ENCODE measurements around the gene MYOM1.

- TF ChIP-seq CTCF (IDR thresholded peaks at IDR 0.05), result no peak
- no peak for TF ChIP-seq POLR2A (IDR thresholded peaks at IDR 0.05)
Measured at GRCh38 chr18:3055186-3055728, 164.5 kb downstream of the MYOM1 start.

Measured in thyroid gland (tissue), 4 donors.